HepG2 (cell line): ENCODE measurements around the gene ADAMTS13. TPM values are rescaled to one million over a fixed set of nuclear protein-coding genes. Genes with fewer than 3 reads are reported as not detected.

Experiments
- ARNTL ChIP-seq: sonication (generic); formaldehyde crosslinking; IDR thresholded peaks from 2 replicates; pipeline ENCODE4 v1.4.0; 2020; ENCODE audit warnings: mild to moderate bottlenecking, missing genetic modification reagents
- MAFK ChIP-seq, 2 experiments: IDR thresholded peaks in 1 of 2; conservative IDR thresholded peaks in 1 of 2; 2 replicates each; pipeline ENCODE4 v1.6.1; 2011; ENCODE audit warnings: improper control_type of control experiment in 2 of 2, low read length in 2 of 2
- MIER2 ChIP-seq: IDR thresholded peaks from 2 replicates; pipeline ENCODE4 v1.6.1; 2016; ENCODE audit warnings: missing biosample characterization, missing genetic modification reagents
- NR1H2 ChIP-seq: sonication (generic); formaldehyde crosslinking; IDR thresholded peaks from 2 replicates; pipeline ENCODE4 v1.8.1; 2022; ENCODE audit warnings: low read depth, missing genetic modification reagents, borderline replicate concordance
- PRMT3 ChIP-seq: sonication (generic); formaldehyde crosslinking; IDR thresholded peaks from 2 replicates; pipeline ENCODE4 v1.8.1; 2022; ENCODE audit warnings: low read depth, mild to moderate bottlenecking, moderate library complexity, missing genetic modification reagents, borderline replicate concordance
- SPEN ChIP-seq: sonication (generic); formaldehyde crosslinking; IDR thresholded peaks from 2 replicates; pipeline ENCODE4 v1.5.1; 2020; ENCODE audit warnings: low read depth, mild to moderate bottlenecking, missing genetic modification reagents
- TCF12 ChIP-seq, 2 experiments: fragments of 450-650 bp in 1 of 2; sonication (generic) in 1 of 2; formaldehyde crosslinking in 1 of 2; IDR thresholded peaks; 2 replicates each; pipeline versions ENCODE4 v1.6.1 to v1.8.0; 2017 to 2022; ENCODE audit warnings: antibody characterized with exemption in 1 of 2, mild to moderate bottlenecking in 1 of 2, missing genetic modification reagents in 1 of 2, moderate library complexity in 1 of 2
- YEATS4 ChIP-seq: sonication (generic); formaldehyde crosslinking; IDR thresholded peaks from 2 replicates; pipeline ENCODE4 v1.4.0; 2020; ENCODE audit warnings: missing genetic modification reagents, borderline replicate concordance
- ZBTB7B ChIP-seq: sonication (generic); formaldehyde crosslinking; IDR thresholded peaks from 2 replicates; pipeline ENCODE4 v1.4.0; 2020; ENCODE audit warnings: missing genetic modification reagents
- ZFP90 ChIP-seq: sonication (generic); formaldehyde crosslinking; IDR thresholded peaks from 2 replicates; pipeline ENCODE4 v1.8.0; 2022; ENCODE audit warnings: missing genetic modification reagents, mild to moderate bottlenecking, inconsistent platforms, borderline replicate concordance
- ZFY ChIP-seq: sonication (generic); formaldehyde crosslinking; IDR thresholded peaks from 2 replicates; pipeline ENCODE4 v1.4.0; 2020; ENCODE audit warnings: missing genetic modification reagents
- ZNF296 ChIP-seq: sonication (generic); formaldehyde crosslinking; conservative IDR thresholded peaks from 2 replicates; pipeline ENCODE4 v1.5.0; 2020; ENCODE audit warnings: mild to moderate bottlenecking, missing genetic modification reagents
- ZNF569 ChIP-seq: sonication (generic); formaldehyde crosslinking; IDR thresholded peaks from 2 replicates; pipeline ENCODE4 v1.5.0; 2020; ENCODE audit warnings: mild to moderate bottlenecking, missing genetic modification reagents, moderate library complexity, borderline replicate concordance
- ZNF616 ChIP-seq: sonication (generic); formaldehyde crosslinking; IDR thresholded peaks from 2 replicates; pipeline ENCODE4 v1.5.0; 2020; ENCODE audit warnings: low read depth, mild to moderate bottlenecking, missing genetic modification reagents
- ZNF670 ChIP-seq: sonication (generic); formaldehyde crosslinking; IDR thresholded peaks from 2 replicates; pipeline ENCODE4 v1.8.0; 2022; ENCODE audit warnings: mild to moderate bottlenecking, missing genetic modification reagents, borderline replicate concordance
- ZNF746 ChIP-seq: sonication (generic); formaldehyde crosslinking; IDR thresholded peaks from 2 replicates; pipeline ENCODE4 v1.8.0; 2022; ENCODE audit warnings: mild to moderate bottlenecking, missing genetic modification reagents
- ZNF749 ChIP-seq: sonication (generic); formaldehyde crosslinking; IDR thresholded peaks from 2 replicates; pipeline ENCODE4 v1.8.0; 2022; ENCODE audit warnings: mild to moderate bottlenecking, missing genetic modification reagents, moderate library complexity, borderline replicate concordance
- ZNF781 ChIP-seq: sonication (generic); formaldehyde crosslinking; IDR thresholded peaks from 2 replicates; pipeline ENCODE4 v1.5.1; 2020; ENCODE audit warnings: borderline replicate concordance, mild to moderate bottlenecking, missing genetic modification reagents; ENCODE audit errors: not compliant biosample characterization
- polyA plus RNA-seq, 8 experiments: library from polyadenylated mRNA; depleted of rRNA in 3 of 8; stranded (reverse) in 7 of 8; unstranded in 1 of 8; fragments of >200 nt; fragmentation: Illumina TruSeq in 4 of 8; extraction: Trizol in 4 of 8; gene quantifications; 2 replicates each; pipeline versions ENCODE4 v1.2.1 to v1.2.3, GENCODE V29; 2011 to 2016; ENCODE audit warnings: low read depth in 4 of 8, missing spikeins in 1 of 8, mixed read lengths in 1 of 8; ENCODE audit not compliant: insufficient read depth in 1 of 8
- total RNA-seq, 5 experiments: library from RNA; depleted of rRNA; stranded (reverse); fragments of >200 nt; fragmentation: Illumina TruSeq; extraction: Trizol; gene quantifications; 2 replicates each; pipeline ENCODE4 v1.2.3, GENCODE V29; 2016; ENCODE audit warnings: low read depth in 1 of 5
- TF ChIP-seq, protein P1 (sequence below): IDR thresholded peaks from 2 replicates; pipeline ENCODE4 v1.6.1; 2016; ENCODE audit warnings: missing genetic modification reagents, missing compliant biosample characterization
- TF ChIP-seq, protein P2 (sequence below): fragments of 450-650 bp; IDR thresholded peaks from 2 replicates; pipeline ENCODE4 v1.6.1; 2017; ENCODE audit warnings: mild to moderate bottlenecking
- TF ChIP-seq, protein P3 (sequence below): sonication (generic); formaldehyde crosslinking; IDR thresholded peaks from 2 replicates; pipeline ENCODE4 v1.4.0; 2020; ENCODE audit warnings: low read depth, missing genetic modification reagents

Gene ADAMTS13
- total and polyA plus RNA-seq, 2 of the 13 experiments (the other 11 are each of a cell fraction or from before 2014, with no cell fraction given): 0.91 to 4.5 TPM

DNA sequence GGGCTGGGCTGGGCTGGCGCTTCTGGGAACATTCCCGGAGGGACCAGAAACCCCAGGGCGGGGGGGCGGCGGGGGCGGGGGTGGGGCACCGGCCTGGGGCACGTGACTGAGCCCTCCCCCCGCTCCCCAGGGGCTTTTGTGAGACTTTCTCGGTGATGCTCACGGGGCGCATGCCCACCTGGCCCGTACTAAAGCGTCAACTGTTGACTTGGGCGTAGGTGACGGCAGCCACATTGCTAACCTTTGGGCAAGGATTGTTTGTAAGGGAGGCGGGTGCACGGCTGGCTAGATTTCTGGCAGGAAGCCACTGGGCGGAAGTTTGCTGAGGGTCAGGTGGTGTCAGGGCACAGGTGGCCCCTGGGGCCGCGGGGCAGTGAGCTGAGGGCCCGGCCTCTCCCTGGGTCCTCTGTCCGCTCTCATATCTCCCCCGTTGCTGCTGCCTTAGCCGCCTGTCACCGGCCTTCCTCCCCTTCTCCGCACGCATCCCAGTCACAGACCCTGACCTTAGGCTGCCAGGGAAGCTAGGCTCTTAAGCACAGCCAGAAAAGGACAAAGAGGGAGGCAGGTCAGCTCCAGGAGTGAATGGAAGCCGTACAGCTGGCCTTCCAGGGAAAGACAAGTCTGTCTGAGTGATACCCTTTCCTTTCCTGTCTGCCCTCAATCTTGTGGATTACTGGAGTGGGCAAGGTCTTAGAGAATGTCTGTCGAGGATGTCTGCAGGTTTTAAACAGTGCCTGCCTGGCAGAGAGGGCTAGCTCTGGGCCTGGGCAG, 38.4 kb downstream of the ADAMTS13 start (continued):
- no peak for TF ChIP-seq ZNF616 (CRISPR knock-in tag)
- TF ChIP-seq ZNF670 (CRISPR knock-in tag): peak; percentile 34; the same call in 1 of the 2 replicates
- TF ChIP-seq MIER2: no peak
- TF ChIP-seq, protein P1, sequence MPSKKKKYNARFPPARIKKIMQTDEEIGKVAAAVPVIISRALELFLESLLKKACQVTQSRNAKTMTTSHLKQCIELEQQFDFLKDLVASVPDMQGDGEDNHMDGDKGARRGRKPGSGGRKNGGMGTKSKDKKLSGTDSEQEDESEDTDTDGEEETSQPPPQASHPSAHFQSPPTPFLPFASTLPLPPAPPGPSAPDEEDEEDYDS (CRISPR knock-in tag): peak; percentile 58; the same call in 1 of the 2 replicates
- TF ChIP-seq ZNF569 (CRISPR knock-in tag): no peak
- no peak for TF ChIP-seq MAFK (conservative IDR thresholded peaks at IDR 0.05 in 1 of 2, IDR thresholded peaks at IDR 0.05 in 1 of 2; ENCODE audit: low read length in 2 of 2)
- TF ChIP-seq ZNF296: peak; percentile 79; the same call in 1 of the 2 replicates
- TF ChIP-seq, protein P2, sequence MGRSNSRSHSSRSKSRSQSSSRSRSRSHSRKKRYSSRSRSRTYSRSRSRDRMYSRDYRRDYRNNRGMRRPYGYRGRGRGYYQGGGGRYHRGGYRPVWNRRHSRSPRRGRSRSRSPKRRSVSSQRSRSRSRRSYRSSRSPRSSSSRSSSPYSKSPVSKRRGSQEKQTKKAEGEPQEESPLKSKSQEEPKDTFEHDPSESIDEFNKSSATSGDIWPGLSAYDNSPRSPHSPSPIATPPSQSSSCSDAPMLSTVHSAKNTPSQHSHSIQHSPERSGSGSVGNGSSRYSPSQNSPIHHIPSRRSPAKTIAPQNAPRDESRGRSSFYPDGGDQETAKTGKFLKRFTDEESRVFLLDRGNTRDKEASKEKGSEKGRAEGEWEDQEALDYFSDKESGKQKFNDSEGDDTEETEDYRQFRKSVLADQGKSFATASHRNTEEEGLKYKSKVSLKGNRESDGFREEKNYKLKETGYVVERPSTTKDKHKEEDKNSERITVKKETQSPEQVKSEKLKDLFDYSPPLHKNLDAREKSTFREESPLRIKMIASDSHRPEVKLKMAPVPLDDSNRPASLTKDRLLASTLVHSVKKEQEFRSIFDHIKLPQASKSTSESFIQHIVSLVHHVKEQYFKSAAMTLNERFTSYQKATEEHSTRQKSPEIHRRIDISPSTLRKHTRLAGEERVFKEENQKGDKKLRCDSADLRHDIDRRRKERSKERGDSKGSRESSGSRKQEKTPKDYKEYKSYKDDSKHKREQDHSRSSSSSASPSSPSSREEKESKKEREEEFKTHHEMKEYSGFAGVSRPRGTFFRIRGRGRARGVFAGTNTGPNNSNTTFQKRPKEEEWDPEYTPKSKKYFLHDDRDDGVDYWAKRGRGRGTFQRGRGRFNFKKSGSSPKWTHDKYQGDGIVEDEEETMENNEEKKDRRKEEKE: no peak
- peak; percentile 90 for TF ChIP-seq ZNF781
- TF ChIP-seq YEATS4: peak; percentile 64; the same call in 1 of the 2 replicates
- TF ChIP-seq PRMT3 (CRISPR knock-in tag): no peak
- no peak for TF ChIP-seq TCF12 (IDR thresholded peaks at IDR 0.05)
- TF ChIP-seq TCF12 (CRISPR knock-in tag; IDR thresholded peaks at IDR 0.05): peak; percentile 75
- TF ChIP-seq SPEN (CRISPR knock-in tag): peak; percentile 57
- peak; percentile 70; the same call in 1 of the 2 replicates for TF ChIP-seq ZFY (CRISPR knock-in tag)
- no peak; the same call in 1 of the 2 replicates for TF ChIP-seq ZNF746 (CRISPR knock-in tag)
- TF ChIP-seq ARNTL (CRISPR knock-in tag): peak; percentile 78
- TF ChIP-seq ZNF749 (CRISPR knock-in tag): no peak; the same call in 1 of the 2 replicates
- TF ChIP-seq ZFP90 (CRISPR knock-in tag): no peak
- TF ChIP-seq, protein P3, sequence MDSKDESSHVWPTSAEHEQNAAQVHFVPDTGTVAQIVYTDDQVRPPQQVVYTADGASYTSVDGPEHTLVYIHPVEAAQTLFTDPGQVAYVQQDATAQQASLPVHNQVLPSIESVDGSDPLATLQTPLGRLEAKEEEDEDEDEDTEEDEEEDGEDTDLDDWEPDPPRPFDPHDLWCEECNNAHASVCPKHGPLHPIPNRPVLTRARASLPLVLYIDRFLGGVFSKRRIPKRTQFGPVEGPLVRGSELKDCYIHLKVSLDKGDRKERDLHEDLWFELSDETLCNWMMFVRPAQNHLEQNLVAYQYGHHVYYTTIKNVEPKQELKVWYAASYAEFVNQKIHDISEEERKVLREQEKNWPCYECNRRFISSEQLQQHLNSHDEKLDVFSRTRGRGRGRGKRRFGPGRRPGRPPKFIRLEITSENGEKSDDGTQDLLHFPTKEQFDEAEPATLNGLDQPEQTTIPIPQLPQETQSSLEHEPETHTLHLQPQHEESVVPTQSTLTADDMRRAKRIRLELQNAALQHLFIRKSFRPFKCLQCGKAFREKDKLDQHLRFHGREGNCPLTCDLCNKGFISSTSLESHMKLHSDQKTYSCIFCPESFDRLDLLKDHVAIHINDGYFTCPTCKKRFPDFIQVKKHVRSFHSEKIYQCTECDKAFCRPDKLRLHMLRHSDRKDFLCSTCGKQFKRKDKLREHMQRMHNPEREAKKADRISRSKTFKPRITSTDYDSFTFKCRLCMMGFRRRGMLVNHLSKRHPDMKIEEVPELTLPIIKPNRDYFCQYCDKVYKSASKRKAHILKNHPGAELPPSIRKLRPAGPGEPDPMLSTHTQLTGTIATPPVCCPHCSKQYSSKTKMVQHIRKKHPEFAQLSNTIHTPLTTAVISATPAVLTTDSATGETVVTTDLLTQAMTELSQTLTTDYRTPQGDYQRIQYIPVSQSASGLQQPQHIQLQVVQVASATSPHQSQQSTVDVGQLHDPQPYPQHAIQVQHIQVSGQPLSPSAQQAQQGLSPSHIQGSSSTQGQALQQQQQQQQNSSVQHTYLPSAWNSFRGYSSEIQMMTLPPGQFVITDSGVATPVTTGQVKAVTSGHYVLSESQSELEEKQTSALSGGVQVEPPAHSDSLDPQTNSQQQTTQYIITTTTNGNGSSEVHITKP (CRISPR knock-in tag): no peak
- TF ChIP-seq NR1H2 (CRISPR knock-in tag): 0 out of 2 replicates have a peak, but pooled peaks have one; percentile 56
- TF ChIP-seq ZBTB7B: peak; percentile 82
